ENCODE results near the gene GALNS. TPM values are rescaled to one million over a fixed set of nuclear protein-coding genes. Genes with fewer than 3 reads are reported as not detected.

The GALNS gene
- total and polyA plus RNA-seq, 2 of the 8 experiments (the other 6 are each of a cell fraction or from before 2014, with no cell fraction given): 8.9 to 17.8 TPM

- no peaks in the 10 kb centered on the region for H3K27me3 ChIP-seq (replicated peaks in 1 of 4; ENCODE audit: control insufficient read depth in 3 of 4, extremely low read depth in 1 of 4, insufficient read depth in 3 of 4, low read length in 3 of 4)
- WGBS, 2 experiments (ENCODE audit: extremely low coverage in 1 of 2, insufficient coverage in 1 of 2, insufficient read length in 1 of 2, insufficient replicate concordance in 2 of 2, low coverage in 1 of 2, low lambda C conversion rate in 2 of 2, missing lambda C conversion rate in 1 of 2): 100% methylated on average over 8 of the region's 13 CpGs; no CpG with 5 or more reads in 1 of the 2 experiments
- no peak for FAIRE-seq
- no peaks in the 10 kb centered on the region for H4K20me1 ChIP-seq (replicated peaks in 1 of 2; ENCODE audit: control insufficient read depth in 1 of 2, insufficient read depth in 2 of 2, low read length in 2 of 2)
- H3K14ac ChIP-seq (ENCODE audit: insufficient read length): no peak overlapping the region
- no peak overlapping the region for H4K5ac ChIP-seq (ENCODE audit: insufficient read length, low read depth, low read length)
- 0 out of 2 replicates have a peak, but pooled peaks cover 3% of the 10 kb centered on the region for H3K79me1 ChIP-seq (ENCODE audit: low read depth, low read length)
- no peak for DNase-seq (ENCODE audit: low read depth in 1 of 2, low spot score in 2 of 2)
- H2AFZ ChIP-seq (ENCODE audit: low read length): no peak overlapping the region
- no peak overlapping the region for H2BK12ac ChIP-seq (ENCODE audit: low read depth, low read length)
- no peak overlapping the region for H3K9ac ChIP-seq (replicated peaks in 1 of 4; ENCODE audit: extremely low read depth in 1 of 4, low read depth in 3 of 4, low read length in 3 of 4)
- no peak overlapping the region for H3K23ac ChIP-seq (ENCODE audit: insufficient read length)
- H4K91ac ChIP-seq (replicated peaks; ENCODE audit: insufficient read length, low read length): no peak overlapping the region
- no peaks in the 10 kb centered on the region for H3K9me3 ChIP-seq (ENCODE audit: insufficient read depth in 2 of 2, low read depth in 1 of 2, low read length in 1 of 2)
- no peak overlapping the region for H2AK5ac ChIP-seq (ENCODE audit: low read depth, low read length)
- no peak overlapping the region for H2BK20ac ChIP-seq (ENCODE audit: low read length)
- 0 out of 7 replicates have a peak, but pooled peaks cover 0 to 2% (median 0%) of the 10 kb centered on the region in 4 experiments for H3K4me1 ChIP-seq (replicated peaks in 1 of 4; ENCODE audit: control insufficient read depth in 3 of 4, insufficient read depth in 4 of 4, low read length in 3 of 4)
- no peak overlapping the region for H2BK120ac ChIP-seq (replicated peaks; ENCODE audit: low read depth, low read length)
- H3K4me2 ChIP-seq (ENCODE audit: insufficient read depth in 1 of 2, low read depth in 2 of 2, low read length in 2 of 2): no peak overlapping the region
- no peak overlapping the region for H3K4ac ChIP-seq (replicated peaks; ENCODE audit: insufficient read length, low read depth, low read length)
- CTCF ChIA-PET (ENCODE audit: partially characterized antibody): interaction anchor here (1.2 kb wide), 1 partner anchor 9 kb away, joined by 3 read pairs; no protein-coding TSS in a partner anchor
- no peaks in the 10 kb centered on the region for H3K79me2 ChIP-seq (ENCODE audit: control insufficient read depth in 1 of 2, insufficient read depth in 2 of 2, low read length in 2 of 2)
- no peak overlapping the region for H3K4me3 ChIP-seq (ENCODE audit: extremely low read depth in 1 of 4, insufficient read depth in 2 of 4, low read depth in 3 of 4, low read length in 4 of 4)
- H3K27ac ChIP-seq (ENCODE audit: low read depth, low read length): no peak overlapping the region
- H2BK5ac ChIP-seq (ENCODE audit: low read depth, low read length): no peak overlapping the region
- H3K23me2 ChIP-seq (ENCODE audit: low read depth, low read length): no peaks in the 10 kb centered on the region
- peaks cover 0 to 5% (median under 1%) of the 10 kb centered on the region in 4 experiments; a peak in 1 of 8 replicates for H3K36me3 ChIP-seq (ENCODE audit: control insufficient read depth in 2 of 4, insufficient read depth in 4 of 4, low read length in 3 of 4)
- H3K56ac ChIP-seq (replicated peaks; ENCODE audit: insufficient read length, low read depth, low read length): no peak overlapping the region
- no peak overlapping the region for H3K18ac ChIP-seq (ENCODE audit: extremely low read depth, low read length)
- no peak overlapping the region for H4K8ac ChIP-seq (ENCODE audit: extremely low read depth, insufficient read depth, low read length)
- H2BK15ac ChIP-seq (ENCODE audit: low read length): no peak overlapping the region
- POLR2A ChIA-PET (ENCODE audit: partially characterized antibody): interaction anchor here (0.9 to 2.3 kb wide), 2 partner anchors 18 to 22 kb away, joined by 3 to 5 read pairs; no protein-coding TSS in a partner anchor
- TF ChIP-seq RNF2 (IDR thresholded peaks at IDR 0.05; ENCODE audit: borderline replicate concordance, low read depth, low read length, missing control alignments, poor library complexity, severe bottlenecking) (no peak), SP4 (IDR thresholded peaks at IDR 0.05; ENCODE audit: low read length) (no peak), SIX5 (IDR thresholded peaks at IDR 0.05; ENCODE audit: low read depth, low read length) (no peak), NRF1 (IDR thresholded peaks at IDR 0.05; ENCODE audit: low read depth, low read length) (no peak), CEBPB (IDR thresholded peaks at IDR 0.05; ENCODE audit: low read depth, low read length) (no peak), RFX5 (IDR thresholded peaks at IDR 0.05; ENCODE audit: borderline replicate concordance, low read depth, low read length) (no peak), TEAD4 (IDR thresholded peaks at IDR 0.05; ENCODE audit: low read depth, low read length) (no peak)
Measured at GRCh38 chr16:88834670-88835069, 22.1 kb downstream of the GALNS start.
